ENCODE measurements around the gene VAMP1.

VAMP1 gene

DNA sequence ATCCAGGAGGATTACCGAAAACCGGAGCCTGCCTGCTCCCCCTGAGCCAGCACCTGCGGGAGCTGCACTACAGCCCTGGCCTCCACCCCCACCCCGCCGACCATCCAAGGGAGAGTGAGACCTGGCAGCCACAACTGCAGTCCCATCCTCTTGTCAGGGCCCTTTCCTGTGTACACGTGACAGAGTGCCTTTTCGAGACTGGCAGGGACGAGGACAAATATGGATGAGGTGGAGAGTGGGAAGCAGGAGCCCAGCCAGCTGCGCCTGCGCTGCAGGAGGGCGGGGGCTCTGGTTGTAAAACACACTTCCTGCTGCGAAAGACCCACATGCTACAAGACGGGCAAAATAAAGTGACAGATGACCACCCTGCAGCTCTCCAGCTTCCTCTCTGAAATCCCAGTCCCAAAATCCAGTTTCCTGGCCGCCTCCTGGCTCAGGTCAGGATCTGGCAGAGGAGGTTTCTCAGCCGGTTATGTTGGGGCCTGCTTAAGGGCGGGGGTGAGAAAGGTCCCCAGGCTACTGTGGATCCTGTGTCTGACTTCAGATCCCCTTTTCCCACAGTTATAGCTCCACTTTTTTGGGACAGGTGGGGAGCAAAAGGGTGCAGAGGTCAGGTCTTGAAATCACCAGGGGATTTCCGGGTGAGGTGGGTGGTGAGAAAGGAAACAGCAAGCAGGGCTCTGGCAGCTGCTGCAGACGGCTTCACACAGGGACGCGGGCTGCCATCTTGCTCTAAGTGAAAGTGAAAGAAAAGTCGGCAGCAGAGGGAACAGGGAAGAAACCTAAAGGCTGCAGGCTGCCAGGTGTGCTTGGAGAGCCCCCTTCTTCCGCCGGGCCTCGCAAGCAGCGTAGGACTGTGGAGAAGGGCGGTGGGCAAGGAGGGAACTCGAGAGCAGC, 18.9 kb downstream of the VAMP1 start, which contains the start of gene TAPBPL:
Gene TAPBPL (plus strand): TSS at position 695 of the 897 bp plus-strand sequence. CDS start 207 bp downstream, outside the sequence.
- peak; percentile 53 for DNase-seq (ENCODE audit: extremely low spot score)
- ChIA-PET CTCF (interaction anchor here (0.7 to 2.2 kb wide), 3 partner anchors 9 to 86 kb away, joined by 3 to 12 read pairs (median 4); no protein-coding TSS in a partner anchor), POLR2A (interaction anchor here (0.9 to 2.8 kb wide), 8 partner anchors 10 to 125 kb away, joined by 3 to 17 read pairs (median 4); partner anchors contain the start of genes GAPDH, MRPL51 and VAMP1)
- no peak for TF ChIP-seq FOXK2 (IDR thresholded peaks at IDR 0.05)
- TF ChIP-seq, protein P1, sequence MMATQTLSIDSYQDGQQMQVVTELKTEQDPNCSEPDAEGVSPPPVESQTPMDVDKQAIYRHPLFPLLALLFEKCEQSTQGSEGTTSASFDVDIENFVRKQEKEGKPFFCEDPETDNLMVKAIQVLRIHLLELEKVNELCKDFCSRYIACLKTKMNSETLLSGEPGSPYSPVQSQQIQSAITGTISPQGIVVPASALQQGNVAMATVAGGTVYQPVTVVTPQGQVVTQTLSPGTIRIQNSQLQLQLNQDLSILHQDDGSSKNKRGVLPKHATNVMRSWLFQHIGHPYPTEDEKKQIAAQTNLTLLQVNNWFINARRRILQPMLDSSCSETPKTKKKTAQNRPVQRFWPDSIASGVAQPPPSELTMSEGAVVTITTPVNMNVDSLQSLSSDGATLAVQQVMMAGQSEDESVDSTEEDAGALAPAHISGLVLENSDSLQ (IDR thresholded peaks at IDR 0.05): peak; percentile 66
- TF ChIP-seq SUZ12 (IDR thresholded peaks at IDR 0.05): no peak
- no peak for TF ChIP-seq SP1 (IDR thresholded peaks at IDR 0.05)
- TF ChIP-seq L3MBTL2 (conservative IDR thresholded peaks at IDR 0.05): peak; percentile 82
- no peak for TF ChIP-seq FOXM1 (IDR thresholded peaks at IDR 0.05; ENCODE audit: borderline replicate concordance)

DNA sequence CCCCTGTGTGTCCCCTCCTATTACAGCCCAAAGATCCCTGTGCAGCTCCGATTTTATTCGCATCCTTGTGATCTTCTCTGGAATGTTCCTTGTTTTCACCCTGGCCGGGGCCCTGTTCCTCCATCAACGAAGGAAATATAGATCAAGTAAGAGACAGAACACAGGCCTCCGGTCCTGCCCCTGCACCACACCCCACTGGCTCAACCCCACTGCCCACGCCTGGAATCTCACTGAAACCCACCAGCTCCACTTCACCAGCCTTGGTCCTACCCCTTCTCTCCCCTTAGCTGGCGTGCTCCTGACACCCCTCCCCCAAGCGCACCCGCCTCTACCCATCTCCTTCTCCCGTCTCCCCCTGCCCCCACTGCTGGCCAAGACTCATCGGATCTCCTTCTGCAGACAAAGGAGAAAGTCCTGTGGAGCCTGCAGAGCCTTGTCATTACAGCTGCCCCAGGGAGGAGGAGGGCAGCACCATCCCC, 19.6 kb downstream of the VAMP1 start:
- POLR2A ChIA-PET: interaction anchor here (0.9 to 2.8 kb wide), 6 partner anchors 11 to 111 kb away, joined by 3 to 17 read pairs (median 6); partner anchors contain the start of genes GAPDH, MRPL51 and VAMP1
- DNase-seq (ENCODE audit: extremely low spot score): no peak
- TF ChIP-seq L3MBTL2 (conservative IDR thresholded peaks at IDR 0.05) (no peak), SP1 (IDR thresholded peaks at IDR 0.05) (no peak), ZNF384 (IDR thresholded peaks at IDR 0.05) (no peak), FOXA1 (IDR thresholded peaks at IDR 0.05) (no peak), ARNT (IDR thresholded peaks at IDR 0.05) (no peak), TARDBP (IDR thresholded peaks at IDR 0.05) (no peak), HDGF (IDR thresholded peaks at IDR 0.05; ENCODE audit: borderline replicate concordance) (no peak), FOXM1 (IDR thresholded peaks at IDR 0.05; ENCODE audit: borderline replicate concordance) (no peak), NFRKB (IDR thresholded peaks at IDR 0.05) (no peak), CTBP1 (IDR thresholded peaks at IDR 0.05; ENCODE audit: borderline replicate concordance) (no peak), BHLHE40 (IDR thresholded peaks at IDR 0.05; ENCODE audit: borderline replicate concordance) (no peak), FOXK2 (IDR thresholded peaks at IDR 0.05) (no peak), SUZ12 (IDR thresholded peaks at IDR 0.05) (no peak), LEF1 (IDR thresholded peaks at IDR 0.05; ENCODE audit: borderline replicate concordance) (no peak), ELF4 (IDR thresholded peaks at IDR 0.05) (no peak)
- TF ChIP-seq, protein P1 (IDR thresholded peaks at IDR 0.05): no peak
- CTCF ChIA-PET: interaction anchor here (0.7 to 2.2 kb wide), 3 partner anchors 10 to 87 kb away, joined by 3 to 12 read pairs (median 4); no protein-coding TSS in a partner anchor

- POLR2A ChIA-PET: interaction anchor here (2.2 to 2.8 kb wide), 2 partner anchors 20 to 84 kb away, joined by 9 to 17 read pairs; partner anchors contain the start of genes GAPDH and VAMP1
- DNase-seq (ENCODE audit: extremely low spot score): no peak
- CTCF ChIA-PET: interaction anchor here (0.7 to 2.2 kb wide), 3 partner anchors 15 to 115 kb away, joined by 3 to 12 read pairs (median 4); no protein-coding TSS in a partner anchor
- no peak for TF ChIP-seq ZNF384 (IDR thresholded peaks at IDR 0.05)
These were observed 20.2 kb downstream of the VAMP1 start for GRCh38 chr12:6450091-6450868.

- ChIA-PET POLR2A (interaction anchor here (0.6 kb wide), 1 partner anchor 108 kb away, joined by 3 read pairs; no protein-coding TSS in a partner anchor), CTCF (interaction anchor here (1.2 kb wide), 1 partner anchor 21 kb away, joined by 3 read pairs; no protein-coding TSS in a partner anchor)
- no peak for DNase-seq (ENCODE audit: extremely low spot score)
- TF ChIP-seq NFRKB (IDR thresholded peaks at IDR 0.05): no peak
- no peak for TF ChIP-seq ARNT (IDR thresholded peaks at IDR 0.05)
- no peak for TF ChIP-seq SUZ12 (IDR thresholded peaks at IDR 0.05)
- no peak for TF ChIP-seq FOXM1 (IDR thresholded peaks at IDR 0.05; ENCODE audit: borderline replicate concordance)
- no peak for TF ChIP-seq CTBP1 (IDR thresholded peaks at IDR 0.05; ENCODE audit: borderline replicate concordance)
- TF ChIP-seq L3MBTL2 (conservative IDR thresholded peaks at IDR 0.05): no peak
- TF ChIP-seq HDGF (IDR thresholded peaks at IDR 0.05; ENCODE audit: borderline replicate concordance): no peak
- TF ChIP-seq FOXA1 (IDR thresholded peaks at IDR 0.05): no peak
- TF ChIP-seq LEF1 (IDR thresholded peaks at IDR 0.05; ENCODE audit: borderline replicate concordance): no peak
- no peak for TF ChIP-seq TARDBP (IDR thresholded peaks at IDR 0.05)
- TF ChIP-seq BHLHE40 (IDR thresholded peaks at IDR 0.05; ENCODE audit: borderline replicate concordance): no peak
- TF ChIP-seq FOXK2 (IDR thresholded peaks at IDR 0.05): no peak
- TF ChIP-seq SP1 (IDR thresholded peaks at IDR 0.05): no peak
These were observed 25.5 kb downstream of the VAMP1 start, which contains the start of gene CD27 for GRCh38 chr12:6444704-6445688. TSS of gene CD27 (plus strand) at chr12:6444955. CDS start at chr12:6445096, 141 bp downstream.

DNA sequence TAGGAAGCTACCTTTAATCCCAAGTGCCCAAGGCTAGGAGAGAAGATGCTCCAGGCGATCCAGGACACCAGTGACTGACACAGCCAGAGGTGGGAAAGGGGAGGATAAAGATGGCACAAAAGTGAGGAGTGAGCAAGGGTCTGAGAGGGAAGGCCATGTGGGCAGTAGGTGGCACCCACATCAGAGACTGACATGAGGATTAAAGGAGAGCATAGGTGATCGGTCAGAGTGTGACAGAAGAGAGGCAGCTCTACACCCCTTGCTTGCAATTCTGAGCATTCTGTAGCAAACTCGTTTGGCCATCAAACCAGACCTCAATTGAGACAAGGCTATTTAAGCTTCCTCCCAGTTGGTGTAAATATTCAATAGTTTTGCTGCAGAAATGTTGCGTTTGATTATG, 26.4 kb downstream of the VAMP1 start:
- DNase-seq (ENCODE audit: extremely low spot score): no peak
- TF ChIP-seq ZNF384 (IDR thresholded peaks at IDR 0.05) (no peak), TARDBP (IDR thresholded peaks at IDR 0.05) (no peak)
- ChIA-PET POLR2A (interaction anchor here (1.4 kb wide), 1 partner anchor 27 kb away, joined by 7 read pairs; the partner anchor contains the start of gene VAMP1), CTCF (interaction anchor here (1.0 to 1.2 kb wide), 2 partner anchors 20 to 22 kb away, joined by 3 to 5 read pairs; no protein-coding TSS in a partner anchor)
